Neuronal stem cell (in vitro differentiated cells): ENCODE results near the gene OSM.
A peak's percentile ranks its signal among the peaks of the same experiment; 100 is the strongest.

ENCODE experiments used
- DNase-seq: peaks from one replicate; pipeline ENCODE4 v3.0.0-alpha.2; 2013; ENCODE audit warnings: low spot score
- H2AFZ ChIP-seq: one replicate; pipeline ENCODE4 v1.6.1; 2013; ENCODE audit warnings: mild to moderate bottlenecking, low read length, inconsistent platforms
- H2AK5ac ChIP-seq: 2 replicates; pipeline ENCODE4 v1.6.1; 2013; ENCODE audit warnings: low read depth, mild to moderate bottlenecking, inconsistent platforms, low read length, moderate library complexity, mixed read lengths
- H2BK120ac ChIP-seq: 2 replicates; pipeline ENCODE4 v1.6.1; 2013; ENCODE audit warnings: low read depth, mild to moderate bottlenecking, inconsistent platforms, low read length, moderate library complexity, mixed read lengths
- H2BK12ac ChIP-seq: one replicate; pipeline ENCODE4 v1.6.1; 2013; ENCODE audit warnings: low read length, inconsistent platforms
- H2BK15ac ChIP-seq: 2 replicates; pipeline ENCODE4 v1.6.1; 2013; ENCODE audit warnings: mild to moderate bottlenecking, low read length, inconsistent platforms, mixed read lengths
- H2BK5ac ChIP-seq: one replicate; pipeline ENCODE4 v1.6.1; 2013; ENCODE audit warnings: inconsistent platforms, mild to moderate bottlenecking, low read length, moderate library complexity
- H3K14ac ChIP-seq: one replicate; pipeline ENCODE4 v1.6.1; 2013; ENCODE audit warnings: low read length, inconsistent platforms
- H3K18ac ChIP-seq: 2 replicates; pipeline ENCODE4 v1.6.1; 2013; ENCODE audit warnings: low read length, inconsistent platforms
- H3K23ac ChIP-seq: 2 replicates; pipeline ENCODE4 v1.6.1; 2013; ENCODE audit warnings: low read depth, mild to moderate bottlenecking, mixed read lengths, low read length, inconsistent platforms; ENCODE audit not compliant: poor library complexity
- H3K27ac ChIP-seq: replicated peaks from 3 replicates; pipeline ENCODE4 v1.5.1; 2013; ENCODE audit warnings: low read length, inconsistent platforms
- H3K27me3 ChIP-seq, 3 experiments: 2 replicates each; pipeline ENCODE4 v1.6.1; 2013; ENCODE audit warnings: low read length in 3 of 3, mild to moderate bottlenecking in 2 of 3, inconsistent platforms in 1 of 3, low read depth in 1 of 3, mixed read lengths in 1 of 3, moderate library complexity in 1 of 3; ENCODE audit not compliant: control insufficient read depth in 3 of 3, insufficient read depth in 3 of 3
- H3K36me3 ChIP-seq, 2 donors: replicated peaks in 1 of 2; 2 replicates each; pipeline ENCODE4 v1.6.1; 2013; ENCODE audit warnings: low read length in 2 of 2; ENCODE audit not compliant: control insufficient read depth in 2 of 2, insufficient read depth in 2 of 2
- H3K4ac ChIP-seq: 2 replicates; pipeline ENCODE4 v1.6.1; 2013; ENCODE audit warnings: inconsistent platforms, mild to moderate bottlenecking, low read length, moderate library complexity
- H3K4me1 ChIP-seq, 2 donors: 1 replicate in 1 of 2; 2 replicates in 1 of 2; pipeline ENCODE4 v1.6.1; 2013; ENCODE audit warnings: low read length in 2 of 2, low read depth in 1 of 2; ENCODE audit not compliant: control insufficient read depth in 2 of 2, insufficient read depth in 1 of 2
- H3K4me2 ChIP-seq: one replicate; pipeline ENCODE4 v1.6.1; 2013; ENCODE audit warnings: mild to moderate bottlenecking, low read length, inconsistent platforms; ENCODE audit not compliant: insufficient read depth, poor library complexity, severe bottlenecking
- H3K4me3 ChIP-seq, 2 donors: 2 replicates each; pipeline ENCODE4 v1.5.1; 2013; ENCODE audit warnings: low read length in 2 of 2, mild to moderate bottlenecking in 2 of 2, inconsistent platforms in 1 of 2, moderate library complexity in 1 of 2
- H3K79me1 ChIP-seq: one replicate; pipeline ENCODE4 v1.6.1; 2013; ENCODE audit warnings: low read depth, mild to moderate bottlenecking, inconsistent platforms, low read length, moderate library complexity
- H3K9ac ChIP-seq: one replicate; pipeline ENCODE4 v1.6.1; 2013; ENCODE audit warnings: mild to moderate bottlenecking, low read depth, low read length, inconsistent platforms; ENCODE audit not compliant: poor library complexity
- H3K9me3 ChIP-seq, 2 donors: replicated peaks in 1 of 2; 2 replicates each; pipeline versions ENCODE3 to v1.6.1; 2013; ENCODE audit warnings: low read length in 2 of 2, mild to moderate bottlenecking in 2 of 2, inconsistent platforms in 1 of 2, low read depth in 1 of 2, mixed read lengths in 1 of 2, moderate library complexity in 1 of 2; ENCODE audit not compliant: control insufficient read depth in 2 of 2, insufficient read depth in 1 of 2
- H4K8ac ChIP-seq: one replicate; pipeline ENCODE4 v1.6.1; 2013; ENCODE audit warnings: low read depth, mild to moderate bottlenecking, inconsistent platforms, low read length, moderate library complexity
- H4K91ac ChIP-seq: one replicate; pipeline ENCODE4 v1.6.1; 2013; ENCODE audit warnings: low read length, low read depth, mild to moderate bottlenecking, inconsistent platforms; ENCODE audit not compliant: poor library complexity
- WGBS, 2 donors: extraction: QIAGEN DNeasy Blood & Tissue Kit; methylation state at CpG; one replicate each; pipeline ENCODE4 v1.1.7; 2013; ENCODE audit warnings: missing lambda C conversion rate in 2 of 2, mixed read lengths in 1 of 2; ENCODE audit not compliant: insufficient read length in 2 of 2, insufficient replicate concordance in 1 of 2; ENCODE audit errors: extremely low coverage in 2 of 2; 5-methylcytosine and 5-hydroxymethylcytosine counted together

OSM gene

DNA sequence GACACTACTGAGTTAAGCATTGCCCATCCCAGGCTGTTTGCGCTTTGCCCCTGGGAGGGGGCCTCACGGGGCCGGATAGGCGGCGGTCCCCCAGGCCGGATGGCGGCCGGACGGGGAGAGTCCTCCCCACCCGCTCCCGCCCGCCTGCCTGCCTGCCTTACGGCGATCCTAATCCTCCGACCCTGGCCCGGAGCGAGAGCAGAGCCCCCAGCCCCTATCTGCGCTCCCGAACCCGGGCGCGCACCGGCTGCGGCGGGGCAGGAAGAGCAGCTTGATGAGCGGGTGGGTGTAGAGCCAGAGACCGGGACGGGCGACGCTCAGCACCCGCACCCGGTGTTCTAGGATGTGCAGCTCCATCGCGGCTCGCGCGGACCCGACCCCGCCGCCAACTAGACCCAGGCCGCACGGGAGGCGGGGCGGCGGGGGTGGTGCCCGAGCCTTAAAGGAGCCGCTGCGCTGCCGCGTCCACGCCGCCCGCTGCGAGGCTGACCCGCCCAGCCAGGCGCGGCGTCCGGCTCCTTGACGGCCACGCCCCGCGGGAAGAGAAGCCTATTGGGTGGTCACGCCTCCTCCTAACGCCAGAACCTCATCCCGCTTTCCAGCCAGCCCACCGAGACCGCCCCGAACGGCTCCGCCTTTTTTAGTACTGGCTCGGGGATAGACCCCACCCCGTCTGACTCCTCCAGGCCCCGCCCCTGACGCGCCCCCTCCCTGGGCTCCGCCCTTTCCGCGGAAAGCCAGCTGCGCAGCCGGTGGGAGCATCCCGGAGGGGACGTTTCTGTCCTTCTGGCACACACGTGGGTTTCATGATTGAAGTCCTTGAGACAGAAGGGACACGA, 22.7 kb upstream of the OSM start, which contains the start of gene CASTOR1:
CASTOR1 (minus strand) TSS at position 365 of the 839 bp plus-strand sequence; CDS start at position 357, 8 bp downstream.
- no CpG with 5 or more reads among the region's 85 CpGs for WGBS, 2 donors

GRCh38 chr22:30288419-30289140, 21.9 kb upstream of the OSM start:
- peak; percentile 8 for DNase-seq
- WGBS, 2 donors, result no CpG with 5 or more reads among the region's 27 CpGs

More for the DNA sequence above, 22.7 kb upstream of the OSM start, which contains the start of gene CASTOR1:
- H2BK15ac ChIP-seq, result peak within 1 kb of the TSS; percentile 93
- peak within 1 kb of the TSS; percentile 48 for H2AK5ac ChIP-seq
- H3K79me1 ChIP-seq, result no peaks in the 10 kb centered on the region
- H2BK120ac ChIP-seq, result no peak within 1 kb of the TSS
- peak within 1 kb of the TSS; percentile 96 for H3K18ac ChIP-seq
- H4K8ac ChIP-seq, result no peak within 1 kb of the TSS
- H3K14ac ChIP-seq, result peak within 1 kb of the TSS; percentile 21
- DNase-seq, result peak; percentile 97
- H3K4me1 ChIP-seq, result peaks cover 15 to 18% of the 10 kb centered on the region in 2 donors
- peak within 1 kb of the TSS; percentile 99 for H2AFZ ChIP-seq
- H3K36me3 ChIP-seq, result peaks cover 9 to 11% of the 10 kb centered on the region in 2 donors
- H3K27ac ChIP-seq, result no peak within 1 kb of the TSS
- H3K4me3 ChIP-seq, result peak within 1 kb of the TSS; percentile 63 to 90
- no peak within 1 kb of the TSS for H4K91ac ChIP-seq
- H3K4me2 ChIP-seq, result peak within 1 kb of the TSS; percentile 99
- H3K9me3 ChIP-seq, result no peaks in the 10 kb centered on the region
- H3K9ac ChIP-seq, result peak within 1 kb of the TSS; percentile 87
- no peak within 1 kb of the TSS for H2BK12ac ChIP-seq
- H2BK5ac ChIP-seq, result peak within 1 kb of the TSS; percentile 26
- H3K23ac ChIP-seq, result peak within 1 kb of the TSS; percentile 58
- H3K4ac ChIP-seq, result no peak within 1 kb of the TSS
- peaks cover 0 to 6% (median 0%) of the 10 kb centered on the region in 3 experiments for H3K27me3 ChIP-seq

GRCh38 chr22:30287648-30288418, 21.2 kb upstream of the OSM start:
- Histone ChIP-seq H3K23ac (no peak overlapping the region), H3K9ac (peak overlapping the region; percentile 56), H2AK5ac (peak overlapping the region; percentile 98), H2BK120ac (no peak overlapping the region), H3K4me2 (peak overlapping the region; percentile 99), H4K91ac (no peak overlapping the region), H3K27me3 (peaks cover 0 to 6% (median 0%) of the 10 kb centered on the region in 3 experiments), H3K18ac (no peak overlapping the region), H3K79me1 (no peaks in the 10 kb centered on the region), H3K9me3 (no peaks in the 10 kb centered on the region), H2BK12ac (no peak overlapping the region), H3K4ac (no peak overlapping the region), H2BK5ac (no peak overlapping the region), H3K27ac (peak overlapping the region; percentile 9), H2BK15ac (peak overlapping the region; percentile 55), H3K36me3 (peaks cover 0 to 2% of the 10 kb centered on the region in 2 donors), H2AFZ (peak overlapping the region; percentile 56), H4K8ac (no peak overlapping the region), H3K4me1 (peaks cover 15 to 18% of the 10 kb centered on the region in 2 donors), H3K4me3 (peak overlapping the region in 1 of 2 donors; percentile 63), H3K14ac (no peak overlapping the region)
- no CpG with 5 or more reads among the region's 5 CpGs for WGBS, 2 donors
- peak; percentile 80 for DNase-seq

More at GRCh38 chr22:30288419-30289140, 21.9 kb upstream of the OSM start:
- Histone ChIP-seq H2BK120ac (no peak overlapping the region), H3K14ac (peak overlapping the region; percentile 14), H2BK12ac (no peak overlapping the region), H2AK5ac (peak overlapping the region; percentile 48), H3K23ac (peak overlapping the region; percentile 58), H3K79me1 (no peaks in the 10 kb centered on the region), H3K4me1 (peaks cover 15 to 18% of the 10 kb centered on the region in 2 donors), H3K9ac (peak overlapping the region; percentile 87), H3K27me3 (peaks cover 0 to 6% (median 0%) of the 10 kb centered on the region in 3 experiments), H3K27ac (no peak overlapping the region), H3K18ac (peak overlapping the region; percentile 96), H4K8ac (no peak overlapping the region), H3K9me3 (no peaks in the 10 kb centered on the region), H2BK5ac (peak overlapping the region; percentile 26), H2AFZ (peak overlapping the region; percentile 99), H2BK15ac (peak overlapping the region; percentile 93), H3K4ac (no peak overlapping the region), H4K91ac (no peak overlapping the region), H3K4me2 (peak overlapping the region; percentile 99), H3K36me3 (peaks cover 5 to 7% of the 10 kb centered on the region in 2 donors), H3K4me3 (peak overlapping the region; percentile 63 to 90)
